Keratinocyte (primary cell): ENCODE results near the gene FHIT. TPM values are rescaled to one million over a fixed set of nuclear protein-coding genes. Genes with fewer than 3 reads are reported as not detected.

Experiments
- DNase-seq: peaks from one replicate; pipeline ENCODE4 v3.0.0-alpha.2; 2011; ENCODE audit warnings: low read depth, missing footprints, low spot score
- FAIRE-seq: peaks from 2 replicates; lab custom pipeline; 2011; peaks lifted over from hg19 to GRCh38; lab: Jason Lieb, UNC
- H2AFZ ChIP-seq: 2 replicates; pipeline ENCODE4 v1.6.0; 2012; ENCODE audit warnings: low read length, control low read depth, inconsistent platforms; ENCODE audit not compliant: control insufficient read depth
- H3K27ac ChIP-seq: 2 replicates; pipeline ENCODE4 v1.5.1; 2011; ENCODE audit warnings: low read length; ENCODE audit not compliant: control insufficient read depth, insufficient read depth
- H3K27me3 ChIP-seq: 3 replicates; pipeline ENCODE4 v1.6.0; 2011; ENCODE audit warnings: low read length; ENCODE audit not compliant: control insufficient read depth, insufficient read depth; ENCODE audit errors: extremely low read depth
- H3K36me3 ChIP-seq, 2 experiments: 2 replicates in 1 of 2; 3 replicates in 1 of 2; pipeline ENCODE4 v1.5.1; 2011; ENCODE audit warnings: low read length in 2 of 2, mild to moderate bottlenecking in 1 of 2; ENCODE audit not compliant: control insufficient read depth in 2 of 2, insufficient read depth in 2 of 2; ENCODE audit errors: extremely low read depth in 1 of 2
- H3K4me1 ChIP-seq: 3 replicates; pipeline ENCODE4 v1.5.1; 2011; ENCODE audit warnings: low read length; ENCODE audit not compliant: control insufficient read depth, insufficient read depth; ENCODE audit errors: extremely low read depth
- H3K4me2 ChIP-seq: 3 replicates; pipeline ENCODE4 v1.6.0; 2011; ENCODE audit warnings: low read depth, low read length; ENCODE audit not compliant: control insufficient read depth, insufficient read depth; ENCODE audit errors: extremely low read depth
- H3K4me3 ChIP-seq, 3 experiments: fragments of 200-600 bp in 1 of 3; sonication (generic) in 1 of 3; 2 replicates in 2 of 3; 3 replicates in 1 of 3; pipeline ENCODE4 v1.5.1; 2011 to 2016; ENCODE audit warnings: low read length in 3 of 3, mild to moderate bottlenecking in 3 of 3, control low read depth in 2 of 3, inconsistent platforms in 1 of 3, low read depth in 1 of 3, mixed read lengths in 1 of 3, mixed run types in 1 of 3, moderate library complexity in 1 of 3; ENCODE audit not compliant: control insufficient read depth in 2 of 3, insufficient read depth in 2 of 3; ENCODE audit errors: extremely low read depth in 1 of 3
- H3K79me2 ChIP-seq: 2 replicates; pipeline ENCODE4 v1.6.0; 2012; ENCODE audit warnings: low read length; ENCODE audit not compliant: control insufficient read depth, insufficient read depth
- H3K9ac ChIP-seq: 3 replicates; pipeline ENCODE4 v1.6.0; 2011; ENCODE audit warnings: low read length; ENCODE audit not compliant: control insufficient read depth, insufficient read depth; ENCODE audit errors: extremely low read depth
- H3K9me1 ChIP-seq: 3 replicates; pipeline ENCODE4 v1.6.0; 2011; ENCODE audit warnings: low read length; ENCODE audit not compliant: control insufficient read depth, insufficient read depth; ENCODE audit errors: extremely low read depth
- H3K9me3 ChIP-seq: 2 replicates; pipeline ENCODE4 v1.5.1; 2012; ENCODE audit warnings: low read depth, low read length; ENCODE audit not compliant: control insufficient read depth
- H4K20me1 ChIP-seq: 3 replicates; pipeline ENCODE4 v1.6.0; 2011; ENCODE audit warnings: low read length; ENCODE audit not compliant: control insufficient read depth, insufficient read depth; ENCODE audit errors: extremely low read depth
- CTCF ChIP-seq, 3 experiments: IDR thresholded peaks in 1 of 3; conservative IDR thresholded peaks in 1 of 3; optimal IDR thresholded peaks in 1 of 3; 2 replicates in 2 of 3; 3 replicates in 1 of 3; pipeline versions ENCODE3 to v1.5.1; 2011; ENCODE audit warnings: low read length in 3 of 3, mild to moderate bottlenecking in 3 of 3, moderate library complexity in 2 of 3, control low read depth in 1 of 3, inconsistent platforms in 1 of 3; ENCODE audit not compliant: insufficient read depth in 2 of 3; ENCODE audit errors: extremely low read depth in 1 of 3
- EZH2 ChIP-seq: IDR thresholded peaks from one replicate; pipeline ENCODE4 v1.6.1; 2012; ENCODE audit warnings: inconsistent platforms, mild to moderate bottlenecking, low read length, moderate library complexity
- dilution Hi-C: fragments of 300-500 bp; cut with MboI; formaldehyde crosslinking; loops from one replicate; pipeline ENCODE4 v1.7.0; 2020; ENCODE audit warnings: low sequenced_read_pairs; ENCODE audit not compliant: extremely low pct_ligation_motif_present
- polyA plus RNA-seq, 5 experiments: library from polyadenylated mRNA; depleted of rRNA in 3 of 5; stranded (reverse) in 3 of 5; stranded (forward) in 1 of 5; unstranded in 1 of 5; fragments of >200 nt; gene quantifications; 1 replicate in 1 of 5; 2 replicates in 3 of 5; 3 replicates in 1 of 5; pipeline versions ENCODE4 v1.2.1 to v1.2.3, GENCODE V29; 2011 to 2012; ENCODE audit warnings: missing spikeins in 2 of 5, low read depth in 1 of 5, low replicate concordance in 1 of 5

Gene FHIT
- polyA plus RNA-seq, 1 donor (not counting 4 experiments of a cell fraction or from before 2014, with no cell fraction given): 2.2 TPM

GRCh38 chr3:60167186-60167585 lies 1084.1 kb downstream of the FHIT start:
- no peaks in the 10 kb centered on the region for H3K36me3 ChIP-seq
- H3K27me3 ChIP-seq: no peaks in the 10 kb centered on the region
- no peak overlapping the region for H3K4me2 ChIP-seq
- dilution Hi-C loops: no loop called here
- no peak overlapping the region for H2AFZ ChIP-seq
- H3K9ac ChIP-seq: no peak overlapping the region
- no peaks in the 10 kb centered on the region for H3K9me1 ChIP-seq
- H3K9me3 ChIP-seq: no peaks in the 10 kb centered on the region
- H3K4me1 ChIP-seq: no peaks in the 10 kb centered on the region
- no peak for TF ChIP-seq EZH2
- no peak for TF ChIP-seq CTCF (optimal IDR thresholded peaks at IDR 0.05 in 1 of 3, IDR thresholded peaks at IDR 0.05 in 1 of 3, conservative IDR thresholded peaks at IDR 0.05 in 1 of 3; ENCODE audit: extremely low read depth in 1 of 3, insufficient read depth in 2 of 3, low read length in 3 of 3)
- no peak for FAIRE-seq
- H4K20me1 ChIP-seq: no peaks in the 10 kb centered on the region
- H3K27ac ChIP-seq: no peak overlapping the region
- no peak overlapping the region for H3K4me3 ChIP-seq
- DNase-seq: no peak
- H3K79me2 ChIP-seq: no peaks in the 10 kb centered on the region

- H3K4me1 ChIP-seq: no peaks in the 10 kb centered on the region
- dilution Hi-C loops: no loop called here
- H4K20me1 ChIP-seq: no peaks in the 10 kb centered on the region
- no peaks in the 10 kb centered on the region for H3K36me3 ChIP-seq
- H2AFZ ChIP-seq: no peak overlapping the region
- no peak for TF ChIP-seq EZH2
- no peaks in the 10 kb centered on the region for H3K27me3 ChIP-seq
- no peaks in the 10 kb centered on the region for H3K9me1 ChIP-seq
- no peak overlapping the region for H3K4me2 ChIP-seq
- DNase-seq: no peak
- H3K9me3 ChIP-seq: no peaks in the 10 kb centered on the region
- H3K79me2 ChIP-seq: no peaks in the 10 kb centered on the region
- no peak overlapping the region for H3K27ac ChIP-seq
- FAIRE-seq: no peak
- no peak overlapping the region for H3K9ac ChIP-seq
- H3K4me3 ChIP-seq: no peak overlapping the region
Measured at GRCh38 chr3:60160822-60161748, 1090.2 kb downstream of the FHIT start.
